GM06990 (cell line): ENCODE results near the gene ATP23.

Source experiments
- DNase-seq: peaks from one replicate; pipeline ENCODE4 v3.0.0-alpha.2; 2011; ENCODE audit not compliant: insufficient read length; ENCODE audit errors: extremely low read depth
- H3K27me3 ChIP-seq: replicated peaks from 2 replicates; pipeline ENCODE4 v1.6.0; 2011; ENCODE audit warnings: low read length; ENCODE audit not compliant: control insufficient read depth, insufficient read depth
- H3K36me3 ChIP-seq: 2 replicates; pipeline ENCODE4 v1.5.1; 2011; ENCODE audit warnings: low read length; ENCODE audit not compliant: control insufficient read depth, insufficient read depth
- H3K4me3 ChIP-seq: replicated peaks from 2 replicates; pipeline ENCODE4 v1.5.1; 2011; ENCODE audit warnings: low read depth, mild to moderate bottlenecking, control low read depth, low read length
- CTCF ChIP-seq: IDR thresholded peaks from 2 replicates; pipeline ENCODE4 v1.5.1; 2011; ENCODE audit warnings: low read length, control low read depth, mild to moderate bottlenecking, inconsistent platforms; ENCODE audit not compliant: insufficient read depth, poor library complexity, severe bottlenecking

ATP23 gene

DNA sequence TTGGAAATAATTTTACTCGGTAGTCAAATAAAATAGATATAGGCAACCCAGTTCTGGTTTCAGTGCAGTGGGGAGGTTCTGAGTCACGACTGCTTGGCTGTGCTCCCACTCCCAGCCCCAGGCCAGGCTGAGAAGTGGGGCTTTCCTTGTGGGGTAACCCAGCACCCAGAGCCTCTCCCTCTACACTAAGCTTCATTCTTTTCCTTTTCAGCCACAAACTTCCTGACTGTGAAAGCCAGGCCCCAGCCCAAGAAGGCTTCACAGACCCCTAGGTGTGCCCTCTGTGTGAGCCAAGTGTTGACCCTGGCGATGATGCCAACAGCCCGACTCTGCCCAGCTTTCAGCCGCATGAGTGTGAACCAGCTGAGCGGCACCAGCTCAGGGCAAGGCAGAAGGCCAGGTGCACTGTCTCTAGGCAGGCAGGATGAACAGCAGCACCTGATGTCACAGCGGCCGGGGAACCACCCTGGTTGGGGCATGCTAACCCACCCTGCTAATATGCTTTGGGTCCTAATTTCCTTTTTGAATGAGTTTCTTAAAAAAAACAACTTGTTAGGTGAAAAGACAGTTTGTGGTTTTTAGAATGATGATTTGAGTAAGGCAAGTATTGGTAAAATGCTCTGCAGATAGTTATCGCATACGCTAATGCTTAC, 42.2 kb upstream of the ATP23 start:
- peak overlapping the region; percentile 16; the same call in 1 of the 2 replicates for H3K4me3 ChIP-seq

DNA sequence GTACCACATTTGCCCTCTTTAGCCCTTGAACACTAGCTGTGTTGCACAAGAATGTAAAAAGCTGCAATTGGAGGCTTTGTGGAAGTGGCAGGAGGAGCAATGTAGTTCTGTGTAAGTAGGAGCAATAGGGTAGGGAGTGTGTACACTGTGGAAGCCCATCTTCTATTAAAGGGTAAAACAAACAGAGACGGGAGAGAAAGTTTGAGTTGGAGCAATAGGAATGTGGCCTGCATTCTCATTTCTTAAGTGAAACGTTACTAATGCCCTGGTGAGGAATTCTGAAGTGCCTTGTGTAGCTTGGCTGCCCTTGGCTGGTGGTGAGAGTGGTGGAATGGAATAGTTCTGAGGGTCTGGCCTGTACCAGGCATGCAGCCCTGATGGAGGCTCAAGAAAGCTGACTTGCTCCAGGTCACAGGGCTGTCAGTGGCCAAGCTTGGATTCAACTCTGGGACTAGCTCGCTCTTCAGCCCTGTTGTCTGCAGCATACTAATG, 38.8 kb upstream of the ATP23 start:
- DNase-seq = no peak
- Histone ChIP-seq H3K4me3 (no peak overlapping the region), H3K27me3 (peaks cover 2% of the 10 kb centered on the region), H3K36me3 (no peaks in the 10 kb centered on the region)
- TF ChIP-seq CTCF = no peak

More for the DNA sequence above, 42.2 kb upstream of the ATP23 start:
- peak; percentile 89 for DNase-seq
- TF ChIP-seq CTCF = peak; percentile 2
- H3K36me3 ChIP-seq = no peaks in the 10 kb centered on the region
- H3K27me3 ChIP-seq = no peaks in the 10 kb centered on the region

DNA sequence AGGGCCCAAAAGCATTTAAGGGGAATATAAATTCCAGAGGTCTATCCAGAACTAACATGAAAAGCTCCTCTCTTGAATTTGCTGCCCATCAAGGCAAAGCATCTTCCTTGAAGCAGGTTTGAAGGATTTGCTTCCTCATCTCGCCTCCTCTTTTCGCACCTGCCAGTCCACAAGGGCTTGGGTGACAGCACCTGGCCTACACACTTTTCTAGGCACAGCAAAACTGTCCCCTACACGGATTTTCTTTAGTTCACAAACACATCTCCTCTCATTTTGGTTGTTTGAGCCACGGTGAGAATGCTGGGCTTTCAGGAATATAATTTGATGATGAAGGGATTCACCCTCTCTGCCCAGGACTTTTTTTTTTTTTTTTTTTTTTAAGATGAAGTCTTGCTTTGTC, 36.9 kb upstream of the ATP23 start:
- no peaks in the 10 kb centered on the region for H3K36me3 ChIP-seq
- no peak for DNase-seq
- H3K4me3 ChIP-seq = no peak overlapping the region
- H3K27me3 ChIP-seq = peaks cover 2% of the 10 kb centered on the region
- no peak for TF ChIP-seq CTCF

DNA sequence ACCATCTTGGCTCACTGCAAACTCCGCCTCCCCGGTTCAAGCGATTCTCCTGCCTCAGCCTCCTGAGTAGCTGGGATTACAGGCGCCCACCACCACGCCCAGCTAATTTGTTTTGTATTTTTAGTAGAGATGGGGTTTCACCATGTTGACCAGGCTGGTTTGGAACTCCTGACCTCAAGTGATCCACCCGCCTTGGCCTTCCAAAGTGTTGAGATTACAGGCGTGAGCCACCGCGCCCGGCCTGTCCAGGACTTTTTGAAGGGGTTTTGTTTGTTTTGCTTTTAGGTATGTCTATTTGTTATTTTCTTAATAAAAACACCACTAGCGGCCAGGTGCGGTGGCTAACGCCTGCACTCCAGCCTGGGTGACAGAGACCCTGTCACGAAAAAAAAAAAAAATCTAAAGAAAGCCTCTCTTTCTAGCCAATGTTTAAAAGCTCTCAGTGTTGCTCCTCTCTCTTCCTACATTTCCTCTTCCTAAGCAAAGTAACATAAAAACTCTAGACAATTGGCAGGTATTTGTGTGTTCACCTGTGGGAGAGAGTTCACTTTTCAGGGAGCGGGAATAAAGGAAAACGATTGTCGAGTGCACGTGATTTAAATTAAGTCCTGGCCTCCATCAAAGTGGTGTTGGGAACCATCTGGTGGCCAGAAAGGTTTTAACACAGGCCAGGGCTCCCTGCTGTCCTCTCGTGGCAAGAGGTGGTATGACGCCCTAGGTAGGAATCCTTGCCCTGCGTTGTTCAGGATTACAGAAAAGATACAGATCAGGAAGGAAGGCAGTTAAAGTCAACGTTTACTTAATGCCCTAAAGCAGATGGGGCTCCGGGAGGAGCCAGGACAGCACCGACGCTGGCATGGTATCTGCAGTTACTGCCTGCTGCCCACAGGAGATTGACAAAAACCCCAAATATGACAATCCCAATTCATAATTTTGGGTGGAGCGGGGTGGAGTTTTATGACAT, 36.2 kb upstream of the ATP23 start:
- Histone ChIP-seq H3K4me3 (no peak overlapping the region), H3K27me3 (peaks cover 2% of the 10 kb centered on the region)
- DNase-seq = peak; percentile 55

More for the DNA sequence above, 36.2 kb upstream of the ATP23 start:
- peak; percentile 100 for TF ChIP-seq CTCF
- no peaks in the 10 kb centered on the region for H3K36me3 ChIP-seq
